ENCODE measurements around the gene THSD8.
"Not testable (repeated sequence)": the region's sequence is repeated elsewhere in the genome, so short reads cannot be mapped to it uniquely, and the experiment has no call there.

The THSD8 gene

GRCh38 chr19:12793290-12794195 is 8.3 kb upstream of the THSD8 start:
- peak; percentile 88 for DNase-seq

- no peak for DNase-seq
These were observed 7.5 kb upstream of the THSD8 start for GRCh38 chr19:12794196-12794941.

GRCh38 chr19:12794971-12795381 is 6.9 kb upstream of the THSD8 start:
- DNase-seq = no peak

- DNase-seq = peak; percentile 82
These were observed 5.5 kb upstream of the THSD8 start for GRCh38 chr19:12796146-12797071.

- DNase-seq = no peak
These were observed 4.7 kb upstream of the THSD8 start for GRCh38 chr19:12797141-12797587.

GRCh38 chr19:12797607-12798006 is 4.3 kb upstream of the THSD8 start:
- not testable (repeated sequence) for DNase-seq

- DNase-seq = no peak
These were observed 2.0 kb upstream of the THSD8 start for GRCh38 chr19:12799742-12800465.

- no peak for DNase-seq
These were observed 1.5 kb upstream of the THSD8 start for GRCh38 chr19:12800466-12800770.

- no peak for DNase-seq
These were observed 875 bp upstream of the THSD8 start for GRCh38 chr19:12800923-12801465.

GRCh38 chr19:12802267-12803106 is 618 bp downstream of the THSD8 start:
- DNase-seq = no peak

GRCh38 chr19:12804051-12804450 is 2.2 kb downstream of the THSD8 start:
- no peak for DNase-seq

- peak; percentile 86 for DNase-seq
These were observed 4.6 kb downstream of the THSD8 start, which contains the start of gene RNASEH2A for GRCh38 chr19:12806242-12807081. RNASEH2A (plus strand) TSS chr19:12806584; CDS start chr19:12806674, 90 bp downstream.

- no peak for DNase-seq
These were observed 13.2 kb downstream of the THSD8 start for GRCh38 chr19:12815088-12815487.

GRCh38 chr19:12817188-12817587 is 15.3 kb downstream of the THSD8 start:
- not testable (repeated sequence) for DNase-seq

- DNase-seq = not testable (repeated sequence)
These were observed 15.9 kb downstream of the THSD8 start for GRCh38 chr19:12817810-12818209.

GRCh38 chr19:12821761-12822160 is 19.9 kb downstream of the THSD8 start:
- DNase-seq = no peak

GRCh38 chr19:12825254-12826131 is 23.6 kb downstream of the THSD8 start:
- no peak for DNase-seq

- DNase-seq = peak; percentile 8
These were observed 26.6 kb downstream of the THSD8 start for GRCh38 chr19:12828494-12828893.

- DNase-seq = no peak
These were observed 31.5 kb downstream of the THSD8 start for GRCh38 chr19:12833418-12833737.
